Activated CD8-positive, alpha-beta memory T cell treated with anti-CD3 and anti-CD28 coated beads, Interleukin-2, amount 50 U/mL, for 24 hours (primary cell): ENCODE measurements around the gene NEK7.
"Not testable (repeated sequence)": the region's sequence is repeated elsewhere in the genome, so short reads cannot be mapped to it uniquely, and the experiment has no call there.

Experiments
- DNase-seq: peaks from one replicate; pipeline ENCODE4 v3.0.0-alpha.2; 2020; ENCODE audit errors: extremely low read depth

Gene NEK7

DNA sequence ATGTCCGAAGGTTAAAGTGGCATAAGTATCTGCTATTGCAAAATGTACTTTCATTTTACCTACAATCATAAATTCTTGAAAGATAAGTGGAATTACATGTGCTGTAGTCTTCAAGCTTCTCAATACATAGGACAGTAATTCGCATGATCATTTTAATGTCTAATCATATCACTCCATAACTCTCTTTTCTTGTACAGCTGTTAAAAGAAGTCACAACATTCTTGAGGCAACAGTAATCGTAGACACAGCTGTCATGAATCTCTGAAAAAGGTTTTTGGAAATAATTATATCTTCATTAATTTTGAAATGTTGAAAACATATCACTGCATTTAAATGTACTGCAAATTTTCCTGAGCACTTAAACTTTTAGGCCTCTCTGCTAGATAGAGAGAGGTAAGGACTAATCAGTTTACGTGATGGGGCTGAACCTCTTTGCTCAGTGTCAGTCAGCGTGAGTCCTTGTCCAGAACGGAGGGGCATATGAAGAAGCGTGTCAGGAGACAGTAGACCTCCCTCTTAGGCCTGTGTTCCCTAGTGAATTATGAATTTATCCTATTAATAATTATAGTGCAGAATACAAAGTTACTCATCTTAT lies 133.4 kb downstream of the NEK7 start:
- DNase-seq, result no peak

DNA sequence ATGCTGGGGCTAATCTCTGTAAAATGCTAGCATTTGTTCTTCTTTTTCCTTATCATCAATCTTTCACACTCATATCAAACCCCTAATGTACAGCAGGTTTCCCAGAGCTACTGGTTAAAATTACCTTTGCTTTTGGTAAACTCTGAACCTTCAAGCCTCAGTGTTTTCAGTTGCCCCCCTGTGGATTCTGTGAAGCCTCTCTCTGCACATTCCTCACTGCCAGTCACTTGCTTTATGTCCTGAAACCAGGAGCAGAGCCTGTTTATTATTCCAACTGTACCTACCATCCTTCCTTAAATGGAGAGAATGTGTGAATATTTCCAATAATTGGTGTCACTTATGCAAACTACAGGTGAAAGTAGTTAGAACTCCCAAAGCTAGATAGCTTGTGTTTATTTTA lies 134.2 kb downstream of the NEK7 start:
- no peak for DNase-seq

DNA sequence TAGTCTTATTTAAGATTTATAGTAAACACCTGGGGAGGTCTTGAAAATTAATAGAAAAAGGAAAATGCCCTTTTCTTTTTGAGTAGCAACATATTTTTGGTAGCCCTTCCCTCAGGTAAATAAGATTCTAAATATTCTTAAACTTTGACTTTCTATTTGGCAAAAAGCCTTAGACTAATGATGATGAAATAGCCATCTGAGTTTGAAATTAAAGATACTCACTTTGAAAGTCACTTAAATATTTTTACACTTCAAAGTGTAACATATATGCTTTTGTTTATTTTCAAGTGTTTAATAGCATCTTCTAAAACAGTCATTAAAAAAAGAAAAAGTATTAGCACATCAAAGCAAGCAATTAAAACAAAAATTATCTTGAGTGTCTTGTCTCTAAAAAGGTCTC lies 135.1 kb downstream of the NEK7 start:
- DNase-seq, result no peak

DNA sequence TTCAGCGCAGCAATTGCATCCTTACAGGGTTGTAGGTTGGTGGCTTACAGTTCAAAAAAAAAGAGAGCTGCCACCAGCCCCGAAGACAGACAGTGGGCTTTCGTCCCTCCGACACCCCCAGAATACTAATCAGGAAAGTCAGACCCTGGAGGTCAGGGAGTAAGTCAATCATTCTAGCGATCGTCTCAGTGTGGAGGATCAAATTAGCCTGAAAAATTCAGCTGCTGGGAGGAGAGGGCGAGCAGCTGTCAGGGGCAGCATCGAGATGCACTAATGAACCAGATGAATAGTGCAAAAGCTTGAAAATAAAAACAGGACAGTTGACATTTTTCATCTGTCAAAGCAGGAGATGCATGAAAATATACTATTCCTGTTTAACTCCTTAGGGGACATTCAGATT lies 138.4 kb downstream of the NEK7 start:
- DNase-seq, result no peak

DNA sequence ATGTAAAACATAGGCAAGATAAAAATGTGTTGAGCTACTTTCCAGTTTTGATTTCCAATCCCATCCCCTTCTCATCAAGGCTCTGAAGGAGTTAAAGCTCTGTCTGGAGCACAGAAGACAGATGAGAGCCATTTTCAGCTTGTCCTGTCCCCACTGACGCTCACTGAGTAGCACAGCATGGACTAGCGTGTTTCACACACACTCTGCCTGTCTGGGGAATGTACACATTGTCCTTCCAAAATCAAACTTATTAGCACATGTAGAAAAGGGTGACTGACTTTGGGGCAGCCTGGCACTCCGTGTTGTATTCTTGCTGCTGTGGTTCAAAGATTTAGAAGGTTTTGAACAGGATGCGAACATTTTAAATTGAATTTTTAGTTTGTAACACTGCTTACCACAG lies 139.2 kb downstream of the NEK7 start:
- no peak for DNase-seq

DNA sequence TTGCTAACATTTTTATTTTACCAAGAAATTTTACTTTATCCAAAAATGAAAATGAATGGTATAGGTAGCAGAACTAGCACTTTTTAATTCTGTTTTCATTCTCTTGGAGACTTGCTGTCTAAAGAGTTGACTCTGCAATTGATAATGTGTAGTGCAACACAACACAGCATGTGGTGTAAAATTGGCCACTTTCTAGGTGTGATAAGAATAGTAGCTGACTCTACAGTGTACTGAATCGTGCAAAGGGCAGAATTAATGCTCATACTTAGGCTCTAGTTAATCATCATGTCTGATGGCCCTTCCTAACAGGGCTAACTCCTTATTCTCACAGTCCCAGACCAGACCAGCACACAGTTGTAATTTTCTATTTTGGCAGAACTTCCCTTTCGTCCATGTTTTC lies 140.5 kb downstream of the NEK7 start:
- no peak for DNase-seq

DNA sequence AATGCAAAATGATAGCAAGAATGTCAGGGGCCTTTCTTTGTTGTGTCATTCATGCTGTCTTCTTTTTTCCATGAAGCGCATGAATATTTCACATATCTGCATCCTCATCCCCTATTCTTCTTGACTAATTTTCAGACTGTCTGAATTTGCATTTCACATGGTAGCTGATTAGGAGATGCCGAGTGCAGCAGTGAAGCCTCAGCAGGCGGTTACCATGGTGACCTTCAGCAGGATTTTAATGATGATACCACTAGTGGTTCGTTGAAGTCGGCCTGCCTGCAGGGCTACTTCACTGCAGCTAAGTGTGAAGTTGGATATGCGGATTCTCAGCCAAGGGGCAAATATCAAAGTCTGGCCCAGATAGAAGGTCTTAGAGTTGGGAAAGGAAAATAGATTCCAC lies 141.8 kb downstream of the NEK7 start:
- DNase-seq, result no peak

DNA sequence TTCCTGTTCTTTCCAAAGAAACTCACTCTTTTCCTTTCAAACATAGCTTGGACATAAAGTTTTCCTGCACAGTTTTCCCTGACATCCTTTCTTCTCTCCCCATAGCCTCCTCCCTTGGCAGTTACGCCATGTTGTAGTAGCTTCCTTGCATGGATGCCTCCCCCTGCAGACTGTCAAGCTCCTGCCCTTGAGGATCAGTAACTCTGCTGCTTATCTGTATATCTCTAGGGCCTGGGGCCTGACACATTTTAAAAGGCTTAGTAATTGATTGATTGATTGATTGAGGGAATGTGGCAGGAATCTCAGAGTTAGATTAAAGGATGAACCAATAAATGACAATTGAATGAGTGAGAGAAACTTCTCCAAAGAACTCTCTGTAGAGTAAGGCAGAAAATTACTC lies 143.7 kb downstream of the NEK7 start:
- no peak for DNase-seq

DNA sequence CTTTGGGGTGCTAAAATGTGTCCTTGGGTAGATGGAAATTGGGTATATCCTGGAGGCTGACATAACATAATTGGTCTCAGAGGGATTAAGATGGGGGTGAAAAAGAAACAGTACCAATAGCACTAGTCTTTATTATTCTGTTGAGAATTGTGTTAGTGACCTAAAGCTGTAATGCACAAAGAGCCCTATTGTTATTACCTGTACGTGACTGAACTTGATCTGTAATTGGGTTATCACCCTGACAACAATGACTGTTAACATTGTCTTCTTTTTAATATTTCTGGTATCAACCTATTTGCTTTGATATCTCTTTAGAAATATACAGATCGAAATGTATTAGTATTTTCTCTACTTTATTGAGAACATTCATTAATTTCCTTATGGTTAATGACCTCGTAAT lies 147.6 kb downstream of the NEK7 start:
- no peak for DNase-seq

DNA sequence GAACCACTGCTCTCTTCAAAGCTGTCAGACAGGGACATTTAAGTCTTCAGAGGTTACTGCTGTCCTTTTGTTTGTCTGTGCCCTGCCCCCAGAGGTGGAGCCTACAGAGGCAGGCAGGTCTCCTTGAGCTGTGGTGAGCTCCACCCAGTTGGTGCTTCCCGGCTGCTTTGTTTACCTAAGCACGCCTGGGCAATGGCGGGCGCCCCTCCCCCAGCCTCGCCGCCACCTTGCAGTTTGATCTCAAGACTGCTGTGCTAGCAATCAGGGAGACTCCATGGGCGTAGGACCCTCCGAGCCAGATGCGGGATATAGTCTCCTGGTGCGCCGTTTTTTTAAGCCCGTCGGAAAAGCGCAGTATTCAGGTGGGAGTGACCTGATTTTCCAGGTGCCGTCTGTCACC lies 158.0 kb downstream of the NEK7 start:
- not testable (repeated sequence) for DNase-seq

DNA sequence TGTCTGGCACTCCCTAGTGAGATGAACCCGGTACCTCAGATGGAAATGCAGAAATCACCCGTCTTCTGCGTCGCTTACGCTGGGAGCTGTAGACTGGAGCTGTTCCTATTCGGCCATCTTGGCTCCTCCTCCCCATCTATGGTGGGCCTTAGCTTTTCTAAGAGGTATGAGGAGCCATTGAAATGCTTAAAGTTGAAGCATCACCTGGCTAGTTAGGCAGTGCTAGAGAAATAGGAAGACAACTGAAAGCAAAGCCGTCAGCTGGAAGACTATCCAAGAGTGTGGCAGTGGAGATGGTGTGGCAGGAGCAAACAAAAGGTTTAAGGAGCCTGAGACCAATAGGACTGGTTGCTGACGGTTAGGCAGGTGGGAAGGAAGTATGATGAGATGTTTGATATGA lies 158.5 kb downstream of the NEK7 start:
- not testable (repeated sequence) for DNase-seq

DNA sequence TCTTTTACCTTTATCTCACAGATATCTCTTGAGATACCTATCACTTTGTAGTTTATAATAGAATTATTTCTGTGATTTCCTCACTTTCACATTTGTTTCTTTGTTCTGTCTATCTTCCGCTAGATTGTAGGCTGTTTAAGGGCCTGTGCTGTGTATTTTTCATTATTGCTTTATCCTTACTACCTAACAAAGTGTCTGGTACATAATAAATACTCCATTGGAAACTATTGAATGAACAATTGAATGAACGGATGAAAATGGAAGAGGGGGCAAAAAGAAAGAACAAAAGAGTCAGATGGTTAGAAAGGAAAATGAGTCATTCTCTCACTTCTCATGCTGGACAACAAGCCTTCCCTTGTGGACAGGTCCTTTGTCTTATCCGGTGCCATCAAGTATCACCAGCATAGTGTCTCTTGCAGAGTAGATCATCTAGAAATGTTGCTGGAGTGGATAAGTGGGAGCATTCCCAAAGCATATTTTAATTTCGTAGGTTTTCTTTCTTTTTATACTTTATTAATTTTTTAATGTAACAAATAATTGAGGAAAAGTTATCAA lies 159.8 kb downstream of the NEK7 start:
- no peak for DNase-seq

DNA sequence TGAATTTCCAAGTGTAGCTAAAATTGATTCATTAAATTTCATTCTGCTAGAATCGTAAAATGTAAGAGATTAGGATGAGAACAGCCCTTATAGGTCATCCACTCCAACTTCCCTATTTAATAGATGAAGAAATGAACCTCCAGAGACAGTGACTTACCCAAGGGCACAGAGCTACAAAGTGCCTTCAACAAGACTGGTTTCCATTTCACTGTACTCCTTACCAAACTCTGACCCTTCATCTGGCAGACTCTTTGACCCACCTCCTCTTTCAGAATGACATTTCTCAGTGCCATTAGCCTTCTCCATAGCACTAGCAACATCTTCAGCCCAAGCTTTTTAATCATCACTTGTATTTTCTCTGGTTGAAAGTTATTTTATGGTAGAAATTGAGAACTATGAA lies 161.3 kb downstream of the NEK7 start:
- no peak for DNase-seq

DNA sequence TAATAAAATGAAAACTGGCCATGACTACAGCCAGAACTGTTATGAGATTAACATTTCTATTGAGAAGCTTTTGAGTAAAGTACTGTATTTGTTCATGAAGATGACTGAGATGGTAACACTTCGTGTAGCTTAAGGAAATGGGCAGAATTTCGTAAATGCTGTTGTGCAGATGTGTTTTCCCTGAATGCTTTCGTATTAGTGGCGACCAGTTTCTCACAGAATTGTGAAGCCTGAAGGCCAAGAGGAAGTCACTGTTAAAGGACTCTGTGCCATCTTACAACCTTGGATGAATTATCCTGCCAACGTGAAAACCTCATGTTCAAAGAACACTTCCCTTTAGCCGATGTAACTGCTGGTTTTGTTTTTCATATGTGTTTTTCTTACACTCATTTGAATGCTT lies 164.0 kb downstream of the NEK7 start:
- no peak for DNase-seq

DNA sequence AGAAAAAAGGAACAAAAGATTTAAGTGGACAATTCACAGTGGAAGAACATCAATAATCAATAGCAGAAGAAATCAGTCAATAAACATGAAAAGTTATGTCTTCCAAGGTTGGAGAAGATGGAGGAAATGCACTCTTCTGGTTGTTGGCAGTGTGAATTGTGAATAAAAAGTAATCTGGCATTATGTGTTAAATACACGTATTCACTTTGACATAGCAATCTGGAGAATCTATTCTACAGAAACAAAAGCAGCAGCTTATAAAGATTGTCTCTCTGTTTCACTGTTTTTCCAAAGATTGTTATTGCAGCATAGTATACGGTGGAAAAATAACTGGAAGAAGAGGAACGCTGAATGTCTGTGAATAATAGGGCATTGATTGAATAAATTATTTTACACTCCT lies 169.4 kb downstream of the NEK7 start:
- DNase-seq, result no peak

DNA sequence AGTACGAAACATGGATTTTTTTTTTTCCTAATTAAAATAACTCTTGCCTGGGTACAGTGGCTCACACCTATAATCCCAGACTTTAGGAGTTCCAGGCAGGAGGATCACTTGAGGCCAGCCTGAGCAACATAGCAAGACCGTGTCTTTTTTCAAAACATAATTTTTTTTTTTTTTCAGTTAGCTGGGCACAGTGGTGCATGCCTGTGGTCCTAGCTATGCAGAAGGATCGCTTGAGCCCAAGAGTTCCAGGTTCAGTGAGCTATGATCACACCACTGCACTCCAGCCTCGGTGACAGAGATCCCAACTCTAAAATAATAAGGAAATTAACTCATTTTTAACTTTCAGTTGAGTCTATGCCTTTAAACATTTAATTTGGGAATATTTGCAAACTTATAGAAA lies 170.1 kb downstream of the NEK7 start:
- no peak for DNase-seq

DNA sequence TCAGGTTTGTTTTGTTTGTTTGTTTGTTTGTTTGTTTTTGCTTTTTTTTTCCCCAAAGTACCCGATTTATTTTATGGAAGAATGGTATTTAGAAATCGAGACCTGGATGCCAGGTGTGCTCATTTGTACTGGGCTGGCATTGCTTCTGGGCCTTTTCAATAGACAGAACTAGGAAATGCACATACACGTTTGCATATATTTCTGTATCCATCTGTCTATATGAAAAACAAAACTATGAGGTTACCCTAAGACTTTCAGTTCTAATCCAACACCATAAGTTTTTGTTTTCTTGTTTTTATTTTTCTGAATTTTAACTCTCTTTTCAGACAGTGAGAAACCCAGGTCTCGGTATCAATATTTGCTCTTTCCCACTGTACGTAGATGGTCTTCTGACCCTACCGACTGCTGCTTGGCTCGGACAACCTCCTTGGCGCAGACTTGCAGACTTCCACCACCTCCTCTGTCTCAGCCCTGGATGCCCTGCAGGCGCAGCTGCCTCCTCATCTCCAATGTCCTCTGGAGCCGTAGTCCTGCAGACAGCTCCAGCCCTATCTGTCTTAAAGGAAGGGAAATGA lies 171.7 kb downstream of the NEK7 start:
- DNase-seq, result no peak

DNA sequence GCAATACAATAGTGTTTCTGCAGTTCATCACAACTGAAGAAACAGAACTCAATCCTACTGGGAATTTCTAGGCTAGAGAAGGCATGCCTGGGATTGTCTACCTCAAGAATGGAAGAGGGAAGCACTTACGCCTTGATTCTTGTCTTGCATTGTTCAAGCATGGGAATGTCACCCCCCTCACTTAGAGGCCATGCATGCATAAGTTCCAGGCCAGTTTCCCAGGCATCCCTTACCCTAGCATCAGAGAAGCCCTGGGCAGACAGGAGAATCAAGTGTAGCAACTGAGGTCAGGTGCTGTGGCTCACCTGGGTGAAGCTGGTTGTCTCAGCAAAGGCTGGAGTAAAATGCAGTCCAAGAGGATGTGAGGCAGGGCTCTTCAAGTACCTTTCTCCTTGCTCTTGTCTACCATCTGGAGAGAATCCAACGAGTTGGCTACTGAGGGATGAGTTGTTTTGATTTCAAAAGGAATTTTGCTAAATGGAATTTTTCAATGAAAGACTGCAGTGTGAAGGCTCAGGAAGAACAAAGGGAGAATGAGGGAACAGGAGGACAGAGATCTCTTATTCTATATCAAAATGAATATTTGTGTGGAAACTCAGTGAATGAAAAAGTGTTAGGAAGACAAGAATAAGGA lies 174.3 kb downstream of the NEK7 start:
- no peak for DNase-seq

DNA sequence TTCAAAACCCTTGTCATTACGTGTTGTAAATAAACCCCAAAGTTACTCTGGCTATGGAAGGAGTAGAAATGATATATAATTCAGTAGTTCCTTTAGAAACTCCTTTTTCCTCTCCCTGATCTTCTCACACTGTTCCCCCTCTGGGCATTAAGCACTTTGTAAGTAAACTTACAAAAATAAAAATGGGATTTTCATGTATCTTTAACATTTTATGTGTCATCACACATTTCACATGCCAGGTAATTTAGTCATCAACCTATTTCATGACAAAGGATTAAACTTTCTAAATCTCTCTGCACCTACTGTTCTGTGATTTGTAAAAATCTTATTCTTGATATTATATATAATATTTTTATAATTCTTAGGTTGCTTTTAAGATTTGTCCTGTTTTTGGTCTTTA lies 176.9 kb downstream of the NEK7 start:
- DNase-seq, result no peak

DNA sequence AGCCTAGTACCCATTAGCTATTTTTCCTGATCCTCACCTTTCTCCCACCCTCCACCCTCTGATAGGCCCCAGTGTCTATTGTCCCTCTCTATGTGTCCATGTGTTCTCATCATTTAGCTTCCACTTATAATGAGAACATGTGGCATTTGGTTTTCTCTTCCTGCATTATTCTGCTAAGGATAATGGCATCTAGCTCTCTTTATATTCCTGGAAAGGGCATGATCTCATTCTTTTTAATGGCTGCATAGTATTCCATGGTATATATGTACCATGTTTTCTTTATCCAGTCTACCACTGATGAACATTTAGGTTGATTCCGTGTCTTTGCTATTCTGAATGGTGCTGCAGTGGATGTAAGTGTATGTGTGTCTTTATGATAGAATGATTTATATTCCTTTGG lies 178.9 kb downstream of the NEK7 start:
- DNase-seq, result no peak

DNA sequence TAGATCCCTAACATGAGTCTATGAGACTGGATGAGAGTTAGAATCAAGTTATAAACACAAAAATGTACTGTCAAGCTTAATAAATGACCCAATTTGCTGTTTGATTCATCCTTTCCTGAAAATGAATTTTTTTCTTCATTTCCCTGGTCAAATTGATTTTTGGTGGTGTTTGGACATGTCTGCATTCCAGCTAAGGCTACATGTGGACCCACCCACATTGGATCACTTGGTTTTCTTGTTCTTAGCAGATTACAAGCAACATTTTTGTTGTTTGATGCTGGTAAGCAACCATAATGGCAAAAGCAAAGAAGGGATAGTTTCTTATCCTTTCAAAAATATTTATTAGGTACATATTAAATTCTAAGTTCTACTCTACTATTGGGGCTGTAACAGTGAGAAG lies 181.1 kb downstream of the NEK7 start:
- no peak for DNase-seq

DNA sequence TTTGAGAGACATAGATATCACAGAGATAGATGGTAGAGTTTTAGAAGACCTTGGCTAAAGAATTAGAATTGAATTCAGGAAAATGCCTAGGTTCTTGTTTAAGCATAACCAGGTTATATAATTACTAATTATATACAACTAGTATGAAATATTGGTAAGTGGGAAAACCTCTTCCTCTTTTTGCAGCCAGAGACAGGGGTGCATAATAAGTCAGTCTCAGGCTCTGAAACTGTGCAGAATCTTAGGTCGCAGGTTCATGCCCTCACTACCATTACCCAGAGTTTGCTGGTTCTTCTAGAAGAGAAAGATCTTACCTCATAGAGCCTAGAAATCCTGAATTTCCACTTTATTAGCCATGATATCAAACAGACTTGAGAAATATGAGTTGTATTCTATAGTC lies 183.3 kb downstream of the NEK7 start:
- no peak for DNase-seq

DNA sequence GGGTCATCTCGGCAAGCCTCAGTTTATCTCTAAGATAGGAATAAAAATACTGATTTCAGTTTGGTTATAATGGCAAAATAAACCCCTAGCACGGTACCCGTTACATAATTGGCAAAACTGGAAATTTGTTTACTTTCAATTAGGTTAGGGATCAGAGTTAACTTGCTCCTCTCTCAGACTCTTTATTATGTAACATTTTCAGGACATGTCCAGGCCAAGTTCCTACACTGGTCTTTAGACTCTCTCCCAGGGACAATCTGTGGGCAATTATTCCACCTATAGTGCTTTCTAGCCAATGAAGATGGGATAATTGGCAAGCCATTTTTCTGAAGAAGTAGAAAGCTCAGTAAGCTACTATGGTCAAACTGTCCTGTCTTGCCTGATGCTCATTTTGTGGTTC lies 189.4 kb downstream of the NEK7 start:
- no peak for DNase-seq

DNA sequence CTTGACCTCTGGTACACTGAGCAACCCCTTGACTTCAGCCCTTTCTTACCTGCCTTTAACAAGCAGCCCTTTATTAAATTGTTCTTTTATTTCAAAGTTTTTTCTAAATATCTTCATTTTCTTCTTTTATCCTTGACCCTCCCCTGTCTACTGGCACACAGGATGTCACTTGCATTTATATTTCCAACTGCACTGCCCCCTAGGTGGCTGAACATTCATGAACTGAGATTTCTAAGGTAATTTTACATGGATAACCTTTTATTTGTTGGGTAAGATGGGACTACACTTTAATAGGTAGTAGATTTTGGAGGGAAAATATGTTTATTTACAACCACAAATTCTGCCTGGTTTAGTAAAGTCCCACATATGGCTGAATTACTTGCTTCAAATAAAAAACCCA lies 193.7 kb downstream of the NEK7 start:
- no peak for DNase-seq
